SK-N-SH treated with all-trans-retinoic acid at 6 μM for 48 hours (cell line): Measurements from ENCODE around the gene KMT2B.
A peak's percentile ranks its signal among the peaks of the same experiment; 100 is the strongest.

Experiments used
- ATAC-seq: fragments of 200-7000 bp; cut with Tn5 transposase; 3 replicates; pipeline ENCODE4 v1.9.1; 2020; ENCODE audit warnings: mild to moderate bottlenecking, moderate library complexity
- CREB5 ChIP-seq: fragments of 250-450 bp; sonication (Bioruptor Pico); IDR thresholded peaks from 2 replicates; pipeline ENCODE4 v1.5.1; 2020; ENCODE audit warnings: low read depth, mild to moderate bottlenecking, moderate library complexity
- CSDC2 ChIP-seq: fragments of 250-450 bp; sonication (Bioruptor Pico); IDR thresholded peaks from 2 replicates; pipeline ENCODE4 v1.5.0; 2020; ENCODE audit warnings: mild to moderate bottlenecking, moderate library complexity
- ESRRG ChIP-seq: fragments of 250-450 bp; sonication (Bioruptor Pico); IDR thresholded peaks from 2 replicates; pipeline ENCODE4 v1.6.1; 2021; ENCODE audit warnings: mild to moderate bottlenecking
- GLIS3 ChIP-seq: fragments of 250-450 bp; sonication (Bioruptor Pico); IDR thresholded peaks from 2 replicates; pipeline ENCODE4 v1.5.0; 2020; ENCODE audit warnings: mild to moderate bottlenecking, moderate library complexity
- ISL1 ChIP-seq: fragments of 250-450 bp; sonication (Bioruptor Pico); IDR thresholded peaks from 2 replicates; pipeline ENCODE4 v2.1.2; 2022; ENCODE audit warnings: mild to moderate bottlenecking, moderate library complexity
- OSR1 ChIP-seq: fragments of 250-450 bp; sonication (Bioruptor Pico); IDR thresholded peaks from 2 replicates; pipeline ENCODE4 v1.8.0; 2022; ENCODE audit warnings: moderate library complexity, mild to moderate bottlenecking, inconsistent platforms
- PATZ1 ChIP-seq: fragments of 250-450 bp; sonication (Bioruptor Pico); IDR thresholded peaks from 2 replicates; pipeline ENCODE4 v1.8.0; 2020; ENCODE audit warnings: mild to moderate bottlenecking, moderate library complexity, borderline replicate concordance
- PPARA ChIP-seq: fragments of 250-450 bp; sonication (Bioruptor Pico); IDR thresholded peaks from 2 replicates; pipeline ENCODE4 v1.5.0; 2020; ENCODE audit warnings: mild to moderate bottlenecking, borderline replicate concordance
- RARB ChIP-seq: fragments of 250-450 bp; sonication (Bioruptor Pico); IDR thresholded peaks from 2 replicates; pipeline ENCODE4 v1.8.0; 2021; ENCODE audit warnings: mild to moderate bottlenecking, moderate library complexity
- TCF4 ChIP-seq: fragments of 250-450 bp; sonication (Bioruptor Pico); IDR thresholded peaks from 2 replicates; pipeline ENCODE4 v1.8.0; 2021; ENCODE audit warnings: mild to moderate bottlenecking, moderate library complexity, borderline replicate concordance
- ZC3H10 ChIP-seq: fragments of 250-450 bp; sonication (Bioruptor Pico); IDR thresholded peaks from 2 replicates; pipeline ENCODE4 v1.5.1; 2021; ENCODE audit warnings: mild to moderate bottlenecking, moderate library complexity
- ZFP3 ChIP-seq: fragments of 250-450 bp; sonication (Bioruptor Pico); IDR thresholded peaks from 2 replicates; pipeline ENCODE4 v1.5.0; 2020; ENCODE audit warnings: mild to moderate bottlenecking, moderate library complexity
- ZFP30 ChIP-seq: fragments of 450-650 bp; formaldehyde crosslinking; IDR thresholded peaks from 2 replicates; pipeline ENCODE4 v1.5.0; 2022; ENCODE audit warnings: mild to moderate bottlenecking, moderate library complexity
- ZNF565 ChIP-seq: fragments of 450-650 bp; formaldehyde crosslinking; conservative IDR thresholded peaks from 2 replicates; pipeline ENCODE4 v1.5.0; 2020; ENCODE audit warnings: low read depth, mild to moderate bottlenecking, moderate library complexity
- ZNF70 ChIP-seq: fragments of 450-650 bp; formaldehyde crosslinking; IDR thresholded peaks from 2 replicates; pipeline ENCODE4 v1.5.0; 2020; ENCODE audit warnings: mild to moderate bottlenecking, moderate library complexity
- ZNF8 ChIP-seq: fragments of 450-650 bp; formaldehyde crosslinking; IDR thresholded peaks from 2 replicates; pipeline ENCODE4 v1.5.0; 2020; ENCODE audit warnings: mild to moderate bottlenecking, moderate library complexity
- TF ChIP-seq, protein P1 (sequence below): fragments of 250-450 bp; sonication (Bioruptor Pico); IDR thresholded peaks from 2 replicates; pipeline ENCODE4 v1.5.0; 2020; ENCODE audit warnings: mild to moderate bottlenecking, moderate library complexity
- TF ChIP-seq, protein P2 (sequence below): fragments of 250-450 bp; sonication (Bioruptor Pico); IDR thresholded peaks from 2 replicates; pipeline ENCODE4 v1.8.0; 2021; ENCODE audit warnings: low read depth, mild to moderate bottlenecking, moderate library complexity, borderline replicate concordance

KMT2B gene

DNA sequence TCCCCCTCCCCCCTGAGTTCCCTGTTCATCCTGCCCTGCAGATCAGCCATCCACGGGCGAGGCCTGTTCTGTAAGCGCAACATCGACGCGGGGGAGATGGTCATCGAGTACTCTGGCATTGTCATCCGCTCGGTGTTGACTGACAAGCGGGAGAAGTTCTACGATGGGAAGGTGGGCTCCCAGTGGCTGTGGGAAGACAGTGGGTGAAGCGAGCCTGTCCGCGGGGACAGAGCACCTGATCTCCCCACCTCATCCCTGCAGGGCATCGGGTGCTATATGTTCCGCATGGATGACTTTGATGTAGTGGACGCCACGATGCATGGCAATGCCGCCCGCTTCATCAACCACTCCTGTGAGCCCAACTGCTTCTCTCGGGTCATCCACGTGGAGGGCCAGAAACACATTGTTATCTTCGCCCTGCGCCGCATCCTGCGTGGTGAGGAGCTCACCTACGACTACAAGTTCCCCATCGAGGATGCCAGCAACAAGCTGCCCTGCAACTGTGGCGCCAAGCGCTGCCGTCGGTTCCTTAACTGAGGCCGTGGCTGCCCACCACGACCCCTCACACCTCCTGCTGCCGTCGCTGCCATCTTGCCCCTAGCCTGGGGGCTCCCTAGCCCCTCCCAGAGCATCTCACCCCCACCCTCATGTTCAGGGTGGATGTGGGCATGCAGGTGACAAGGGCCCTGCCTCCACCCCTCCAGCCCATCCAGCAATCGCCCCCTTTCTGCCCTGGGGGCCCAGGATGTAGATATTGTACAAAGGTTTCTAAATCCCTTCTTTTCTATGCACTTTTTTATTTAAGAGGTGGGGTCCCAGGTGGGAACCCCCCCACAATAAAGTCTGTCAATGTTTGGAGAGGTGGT, 20.5 kb downstream of the KMT2B start (continued):
- TF ChIP-seq, protein P1, sequence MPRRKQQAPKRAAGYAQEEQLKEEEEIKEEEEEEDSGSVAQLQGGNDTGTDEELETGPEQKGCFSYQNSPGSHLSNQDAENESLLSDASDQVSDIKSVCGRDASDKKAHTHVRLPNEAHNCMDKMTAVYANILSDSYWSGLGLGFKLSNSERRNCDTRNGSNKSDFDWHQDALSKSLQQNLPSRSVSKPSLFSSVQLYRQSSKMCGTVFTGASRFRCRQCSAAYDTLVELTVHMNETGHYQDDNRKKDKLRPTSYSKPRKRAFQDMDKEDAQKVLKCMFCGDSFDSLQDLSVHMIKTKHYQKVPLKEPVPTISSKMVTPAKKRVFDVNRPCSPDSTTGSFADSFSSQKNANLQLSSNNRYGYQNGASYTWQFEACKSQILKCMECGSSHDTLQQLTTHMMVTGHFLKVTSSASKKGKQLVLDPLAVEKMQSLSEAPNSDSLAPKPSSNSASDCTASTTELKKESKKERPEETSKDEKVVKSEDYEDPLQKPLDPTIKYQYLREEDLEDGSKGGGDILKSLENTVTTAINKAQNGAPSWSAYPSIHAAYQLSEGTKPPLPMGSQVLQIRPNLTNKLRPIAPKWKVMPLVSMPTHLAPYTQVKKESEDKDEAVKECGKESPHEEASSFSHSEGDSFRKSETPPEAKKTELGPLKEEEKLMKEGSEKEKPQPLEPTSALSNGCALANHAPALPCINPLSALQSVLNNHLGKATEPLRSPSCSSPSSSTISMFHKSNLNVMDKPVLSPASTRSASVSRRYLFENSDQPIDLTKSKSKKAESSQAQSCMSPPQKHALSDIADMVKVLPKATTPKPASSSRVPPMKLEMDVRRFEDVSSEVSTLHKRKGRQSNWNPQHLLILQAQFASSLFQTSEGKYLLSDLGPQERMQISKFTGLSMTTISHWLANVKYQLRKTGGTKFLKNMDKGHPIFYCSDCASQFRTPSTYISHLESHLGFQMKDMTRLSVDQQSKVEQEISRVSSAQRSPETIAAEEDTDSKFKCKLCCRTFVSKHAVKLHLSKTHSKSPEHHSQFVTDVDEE (CRISPR knock-in tag): no peak
- no peak for TF ChIP-seq PATZ1 (CRISPR knock-in tag)

- TF ChIP-seq ESRRG (CRISPR knock-in tag) (no peak), ZNF70 (CRISPR knock-in tag) (no peak), PATZ1 (CRISPR knock-in tag) (no peak), ZC3H10 (CRISPR knock-in tag) (no peak), TCF4 (CRISPR knock-in tag) (no peak), OSR1 (CRISPR knock-in tag) (no peak), GLIS3 (CRISPR knock-in tag) (no peak), PPARA (CRISPR knock-in tag) (no peak), ZNF565 (CRISPR knock-in tag) (no peak)
- ATAC-seq: no peak
Observed at GRCh38 chr19:35738887-35739229, 21.1 kb downstream of the KMT2B start.

- no peak for TF ChIP-seq ESRRG (CRISPR knock-in tag)
- no peak for TF ChIP-seq PPARA (CRISPR knock-in tag)
- TF ChIP-seq, all 23 proteins: peak for 0
- ATAC-seq: no peak; the same call in 2 of the 3 replicates
Observed at GRCh38 chr19:35739275-35740107, 21.7 kb downstream of the KMT2B start.

GRCh38 chr19:35740108-35740422, 22.3 kb downstream of the KMT2B start:
- peak; percentile 27 for ATAC-seq
- TF ChIP-seq ZFP3 (CRISPR knock-in tag) (no peak), PATZ1 (CRISPR knock-in tag) (no peak), ESRRG (CRISPR knock-in tag) (no peak), ISL1 (no peak), CREB5 (no peak), ZNF8 (CRISPR knock-in tag) (no peak), ZC3H10 (CRISPR knock-in tag) (no peak), GLIS3 (CRISPR knock-in tag) (no peak), ZNF565 (CRISPR knock-in tag) (no peak), RARB (no peak), OSR1 (CRISPR knock-in tag) (no peak), CSDC2 (no peak), ZFP30 (CRISPR knock-in tag) (no peak)
- TF ChIP-seq, protein P2, sequence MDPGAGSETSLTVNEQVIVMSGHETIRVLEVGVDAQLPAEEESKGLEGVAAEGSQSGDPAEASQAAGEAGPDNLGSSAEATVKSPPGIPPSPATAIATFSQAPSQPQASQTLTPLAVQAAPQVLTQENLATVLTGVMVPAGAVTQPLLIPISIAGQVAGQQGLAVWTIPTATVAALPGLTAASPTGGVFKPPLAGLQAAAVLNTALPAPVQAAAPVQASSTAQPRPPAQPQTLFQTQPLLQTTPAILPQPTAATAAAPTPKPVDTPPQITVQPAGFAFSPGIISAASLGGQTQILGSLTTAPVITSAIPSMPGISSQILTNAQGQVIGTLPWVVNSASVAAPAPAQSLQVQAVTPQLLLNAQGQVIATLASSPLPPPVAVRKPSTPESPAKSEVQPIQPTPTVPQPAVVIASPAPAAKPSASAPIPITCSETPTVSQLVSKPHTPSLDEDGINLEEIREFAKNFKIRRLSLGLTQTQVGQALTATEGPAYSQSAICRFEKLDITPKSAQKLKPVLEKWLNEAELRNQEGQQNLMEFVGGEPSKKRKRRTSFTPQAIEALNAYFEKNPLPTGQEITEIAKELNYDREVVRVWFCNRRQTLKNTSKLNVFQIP: no peak
- TF ChIP-seq, protein P1 (CRISPR knock-in tag): no peak
